Measurements from ENCODE around the gene IQCK.

The IQCK gene

DNA sequence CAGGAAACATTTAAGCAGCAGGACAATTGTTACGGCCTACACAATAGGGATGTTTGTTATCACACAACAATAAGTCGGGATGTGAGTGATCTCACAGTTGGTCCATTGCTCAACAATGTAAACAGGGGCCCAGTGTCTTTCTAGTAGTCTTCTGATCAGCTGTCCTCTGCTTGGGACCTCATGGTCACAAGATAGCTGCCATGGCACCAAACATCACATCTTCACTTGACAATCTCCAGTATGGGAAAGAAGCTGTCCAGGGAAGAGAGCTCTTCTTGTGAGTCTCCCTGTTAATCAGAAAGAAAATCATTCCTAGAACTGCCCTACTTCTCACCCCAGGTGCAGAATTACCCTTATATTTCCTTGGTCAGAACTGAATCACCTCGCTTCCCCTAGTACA is 172.8 kb downstream of the IQCK start:
- no peak for DNase-seq

- DNase-seq: no peak
These were observed 174.8 kb downstream of the IQCK start for GRCh38 chr16:19892902-19893301.

DNA sequence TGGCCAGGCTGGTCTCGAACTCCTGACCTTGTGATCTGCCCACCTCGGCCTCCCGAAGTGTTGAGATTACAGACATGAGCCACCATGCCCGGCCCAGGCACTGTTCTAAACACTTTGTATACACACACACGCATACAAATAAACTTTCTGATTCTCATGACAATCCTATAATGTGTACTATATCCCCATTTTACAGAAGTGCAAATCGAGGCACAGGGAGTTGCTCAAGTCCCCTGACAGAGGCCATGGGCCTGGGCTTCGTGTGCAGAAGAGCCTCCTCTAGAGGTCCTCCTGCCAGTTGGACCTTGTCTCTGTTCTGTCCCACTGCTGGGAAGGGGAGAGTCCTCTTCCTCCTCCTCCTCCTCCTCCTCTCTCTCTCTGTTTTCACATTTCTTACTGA is 176.5 kb downstream of the IQCK start:
- no peak for DNase-seq

DNA sequence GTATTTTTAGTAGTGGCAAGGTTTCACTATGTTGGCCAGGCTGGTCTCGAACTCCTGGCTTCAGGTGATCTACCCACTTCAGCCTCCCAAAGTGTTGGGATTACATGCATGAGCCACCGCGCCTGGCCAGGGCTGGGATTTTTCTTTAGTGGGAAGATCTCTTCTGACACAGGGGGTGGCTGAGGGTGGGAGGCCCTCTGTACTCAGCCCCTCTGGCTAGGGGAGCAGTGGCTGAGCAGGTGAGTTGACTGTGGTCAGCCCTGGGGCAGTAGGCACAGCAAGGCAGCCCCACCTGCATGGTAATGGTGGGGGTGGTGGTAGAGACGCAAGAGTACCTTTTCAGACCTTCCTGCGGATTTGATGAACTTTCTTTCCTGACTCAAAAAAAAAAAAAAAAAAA is 178.9 kb downstream of the IQCK start:
- DNase-seq: no peak

GRCh38 chr16:19898166-19898565 is 180.1 kb downstream of the IQCK start:
- DNase-seq: no peak

DNA sequence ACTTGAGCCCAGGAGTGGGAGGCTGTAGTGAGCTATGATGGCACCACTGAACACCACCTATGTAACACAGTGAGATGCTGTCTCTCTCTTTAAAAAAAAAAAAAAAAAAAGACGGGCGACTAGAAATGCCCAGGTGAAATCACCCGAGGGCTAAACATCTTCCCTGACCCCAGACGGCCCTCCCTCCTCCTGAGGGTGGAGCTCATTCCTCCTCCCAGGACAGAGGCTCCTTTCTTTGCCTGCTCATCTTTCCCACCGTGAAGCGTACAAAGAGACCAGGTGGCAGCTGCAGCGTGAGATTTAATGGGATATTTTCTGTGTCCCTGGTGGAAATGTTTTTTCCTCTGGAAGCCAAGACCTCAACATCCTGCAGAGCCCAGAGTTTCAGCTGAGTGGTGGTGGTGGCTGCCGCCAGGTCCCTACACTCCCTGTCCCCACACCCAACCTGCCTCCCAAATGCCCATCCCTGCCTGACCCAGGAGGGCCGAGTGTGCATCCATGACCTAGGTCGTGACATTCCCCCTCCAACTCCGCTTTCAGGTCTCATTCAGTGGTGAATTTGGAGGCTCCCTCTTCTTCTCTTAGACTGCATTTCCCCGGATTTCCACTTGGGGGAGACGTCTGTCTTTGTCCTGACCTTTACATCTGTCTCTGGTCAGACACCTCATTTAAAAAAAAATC is 181.0 kb downstream of the IQCK start:
- peak; percentile 57 for DNase-seq

- DNase-seq: no peak
These were observed 181.5 kb downstream of the IQCK start for GRCh38 chr16:19899605-19899955.

GRCh38 chr16:19901164-19901563 is 183.1 kb downstream of the IQCK start:
- DNase-seq: no peak

GRCh38 chr16:19907161-19907992 is 189.3 kb downstream of the IQCK start:
- DNase-seq: peak; percentile 68
